GF-D8 (cell line): ENCODE data around the gene RGMA.
"Not testable (repeated sequence)": the region's sequence is repeated elsewhere in the genome, so short reads cannot be mapped to it uniquely, and the experiment has no call there.

Experiments used
- DNase-seq: peaks from one replicate; lab custom pipeline; 2025; lab: John Stamatoyannopoulos, UW

Gene RGMA

DNA sequence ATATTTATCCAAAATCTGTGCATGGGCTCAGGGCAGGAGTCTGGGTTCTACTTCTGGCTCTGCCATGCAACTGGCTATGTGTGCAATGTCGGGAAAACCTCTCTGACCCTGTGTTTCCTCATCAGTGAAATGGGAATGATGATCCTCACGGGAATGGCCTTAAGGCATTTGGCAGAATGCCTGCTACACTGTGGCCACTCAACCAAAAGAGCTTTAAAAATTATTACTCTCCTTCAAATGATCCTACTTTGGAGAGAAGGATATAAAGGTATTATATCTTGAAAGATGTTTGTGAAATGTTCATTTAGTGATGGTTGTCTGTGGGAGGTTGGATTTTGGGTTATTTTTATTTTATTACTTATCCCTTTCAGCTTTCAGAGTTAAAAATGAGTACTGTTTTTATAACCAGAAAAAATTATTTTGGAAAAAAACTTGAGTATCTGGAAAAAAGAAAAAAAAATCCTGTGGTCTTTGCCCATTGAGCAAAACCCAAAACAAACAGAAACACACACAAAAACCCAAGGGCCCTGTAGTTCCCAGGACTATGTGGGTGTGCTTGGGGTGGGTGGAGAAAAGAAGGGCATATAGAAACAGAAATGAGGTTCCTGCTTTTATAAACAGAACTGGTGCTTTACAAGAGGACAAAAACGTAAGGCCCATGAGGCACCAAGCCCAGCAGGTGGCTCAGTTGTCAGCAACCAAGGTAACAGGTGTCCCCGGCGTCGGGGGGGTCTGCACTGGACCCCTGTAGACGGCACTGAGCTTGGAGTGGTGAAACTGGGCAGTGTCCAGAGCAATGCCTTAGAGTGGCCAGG, 22.0 kb downstream of the RGMA start:
- DNase-seq = no peak

DNA sequence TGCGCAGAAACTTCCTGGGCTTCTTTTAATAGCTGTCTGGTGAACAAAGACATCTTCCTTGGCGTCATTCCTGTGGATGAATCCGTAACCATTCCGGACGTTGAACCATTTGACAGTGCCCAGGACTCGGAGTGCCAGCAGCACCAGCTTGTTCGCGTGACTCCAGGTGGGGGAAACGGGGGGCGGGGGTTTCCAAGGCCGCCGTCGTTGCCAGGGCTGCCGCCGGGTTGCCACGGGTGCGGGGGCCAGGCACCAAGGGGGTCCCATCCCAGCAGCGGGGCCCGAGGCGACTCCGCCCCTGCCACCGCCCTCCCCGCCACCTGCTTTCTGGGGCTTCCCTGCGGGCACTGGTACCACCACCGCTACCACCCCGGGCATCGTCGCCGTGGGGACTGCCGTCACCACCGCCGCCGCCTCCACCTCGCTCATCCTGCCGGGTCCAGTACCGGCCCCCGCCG, 22.8 kb downstream of the RGMA start:
- DNase-seq = no peak

- DNase-seq = no peak
Measured at GRCh38 chr15:93065641-93066045, 23.4 kb downstream of the RGMA start.

GRCh38 chr15:93063796-93064690, 25.0 kb downstream of the RGMA start:
- DNase-seq = no peak

- no peak for DNase-seq
Measured at GRCh38 chr15:93063262-93063671, 25.7 kb downstream of the RGMA start.

DNA sequence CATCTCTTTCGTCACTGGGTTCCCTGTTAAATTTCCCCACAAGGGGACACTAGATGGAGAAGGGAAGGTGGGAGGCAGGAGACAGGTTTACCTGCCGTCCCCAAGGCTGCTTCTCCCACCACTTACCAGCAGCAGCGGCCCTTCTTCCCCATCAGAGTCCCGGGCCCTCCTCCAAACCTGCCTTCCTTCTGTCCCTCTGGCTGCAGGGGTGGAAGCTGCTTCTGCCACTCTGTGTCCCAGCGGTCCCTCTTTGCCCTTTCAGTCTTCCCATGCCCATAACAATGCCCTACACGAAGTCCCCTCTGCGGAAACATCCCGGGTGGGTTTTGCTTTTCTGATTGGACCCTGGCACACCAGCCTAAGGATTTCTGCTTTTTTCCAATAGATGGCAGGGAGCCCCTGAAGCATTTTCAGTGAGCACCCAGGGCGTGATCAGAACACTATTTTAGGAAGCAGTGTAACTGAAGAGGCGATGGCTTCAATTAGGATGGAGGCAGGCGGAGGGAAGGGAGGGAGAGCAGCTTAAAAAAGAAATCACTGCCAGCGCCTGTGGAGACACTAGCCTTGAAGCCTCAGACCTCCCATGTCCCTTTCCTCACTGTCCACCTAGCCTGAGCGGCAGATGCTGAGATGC, 26.3 kb downstream of the RGMA start:
- not testable (repeated sequence) for DNase-seq

GRCh38 chr15:93060336-93061248, 28.4 kb downstream of the RGMA start:
- DNase-seq = no peak

- no peak for DNase-seq
Measured at GRCh38 chr15:93059442-93059841, 29.6 kb downstream of the RGMA start.

DNA sequence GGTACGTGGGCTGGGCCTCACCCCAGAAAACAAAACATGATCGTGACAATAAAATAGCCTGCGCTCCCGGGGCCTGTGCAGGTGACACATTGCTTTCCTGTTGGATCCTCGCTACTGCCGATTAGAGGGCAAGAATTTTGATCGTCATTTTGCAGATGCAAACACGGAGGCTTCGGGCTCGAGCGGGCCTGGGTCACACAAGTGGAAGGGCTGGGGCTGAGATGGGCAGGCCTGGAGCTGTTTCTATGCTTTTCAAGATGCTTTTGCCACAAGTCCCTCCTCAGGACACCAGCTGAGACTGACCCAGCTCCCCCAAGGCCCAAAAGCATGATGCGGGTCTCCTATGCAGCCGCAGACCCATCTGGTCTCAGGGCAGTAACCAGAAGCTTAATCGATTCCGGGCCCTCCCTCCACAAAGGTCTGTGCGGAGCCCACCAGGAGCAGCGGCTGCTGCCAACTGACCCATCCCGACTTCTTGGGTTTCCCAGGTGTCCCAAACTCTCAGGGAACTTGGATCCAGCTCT, 30.0 kb downstream of the RGMA start:
- DNase-seq = no peak

DNA sequence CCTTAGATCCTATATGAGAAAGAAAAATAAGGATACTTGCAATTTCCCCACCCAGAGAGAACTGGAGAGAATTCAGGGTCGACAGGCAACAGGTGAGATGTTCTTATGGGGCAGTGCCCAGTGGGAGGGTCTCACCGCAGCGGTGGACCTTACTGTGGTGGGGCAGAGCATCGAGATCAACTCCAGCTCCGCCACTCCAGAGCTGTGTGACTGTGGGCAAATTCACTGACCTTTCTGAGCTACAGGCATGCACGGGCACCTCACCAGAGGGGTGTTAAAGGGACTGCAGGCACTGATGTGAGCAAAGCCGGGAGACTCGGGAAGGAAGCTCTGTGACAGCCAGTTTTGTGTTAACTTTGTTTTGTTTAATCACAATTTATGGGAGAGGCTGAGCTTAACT, 30.9 kb downstream of the RGMA start:
- no peak for DNase-seq

DNA sequence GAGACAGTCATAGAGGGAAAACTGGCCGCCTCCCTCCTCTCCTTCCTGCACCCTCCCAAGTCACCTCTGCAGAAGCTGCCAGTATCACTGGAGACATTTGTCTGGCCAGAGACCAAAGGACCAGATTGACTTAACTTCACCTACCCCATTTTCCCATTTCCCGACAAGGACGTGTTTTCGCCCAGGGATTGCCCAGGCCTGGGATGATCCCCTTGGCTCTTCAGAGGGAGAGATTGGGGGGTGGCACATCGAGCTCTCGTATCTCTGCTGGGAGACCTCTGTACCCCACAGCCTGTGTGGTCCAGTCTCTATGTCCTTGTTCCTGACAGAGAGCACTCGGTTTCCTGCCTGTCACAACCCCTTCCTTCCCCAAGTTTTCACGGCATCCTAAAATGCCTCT, 31.4 kb downstream of the RGMA start:
- DNase-seq = no peak

DNA sequence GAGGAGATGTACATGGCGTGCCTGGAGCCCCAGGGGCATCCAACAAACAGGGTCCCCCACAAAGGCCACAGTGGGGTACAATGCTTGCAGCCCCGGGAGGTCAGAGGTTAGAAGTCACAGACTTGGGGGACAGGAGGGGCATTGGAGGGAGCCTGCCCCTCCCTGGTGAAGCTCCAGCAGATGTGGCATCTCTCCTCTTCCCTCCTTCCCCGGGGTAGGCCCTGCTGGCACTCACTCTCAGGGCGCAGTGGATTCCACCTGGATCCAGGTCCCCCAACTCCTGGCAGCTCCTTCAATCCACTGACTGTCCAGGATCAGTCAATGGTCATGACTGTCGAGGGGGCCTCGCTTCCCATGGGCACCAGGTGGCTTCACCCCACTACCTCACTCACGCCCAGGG, 32.2 kb downstream of the RGMA start:
- no peak for DNase-seq

GRCh38 chr15:93055211-93055610, 33.8 kb downstream of the RGMA start:
- DNase-seq = no peak

GRCh38 chr15:93052090-93052879, 36.7 kb downstream of the RGMA start:
- peak; percentile 20 for DNase-seq

- DNase-seq = no peak
Measured at GRCh38 chr15:93051236-93052089, 37.5 kb downstream of the RGMA start.

DNA sequence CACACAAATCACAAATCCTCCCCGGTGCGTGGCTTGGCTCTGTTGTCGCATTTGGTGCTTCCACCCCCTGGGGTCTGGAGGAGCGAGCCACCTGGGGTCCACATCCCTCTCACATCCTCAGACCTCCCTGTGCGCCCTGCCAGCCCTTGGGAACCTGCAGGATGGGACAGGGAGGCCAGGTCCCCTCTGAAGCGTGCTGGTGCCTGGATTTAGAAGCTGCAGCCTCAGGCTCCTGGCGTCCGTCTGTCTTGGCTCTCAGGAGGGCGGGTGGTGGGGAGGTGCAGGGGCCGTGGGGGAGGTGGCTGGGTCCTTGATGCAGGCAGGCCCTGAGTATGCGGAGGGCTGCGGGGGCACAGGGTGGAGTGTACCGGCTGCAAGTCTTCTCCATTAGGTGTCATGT, 38.4 kb downstream of the RGMA start:
- no peak for DNase-seq

- DNase-seq = no peak
Measured at GRCh38 chr15:93049914-93050578, 39.0 kb downstream of the RGMA start.

- no peak for DNase-seq
Measured at GRCh38 chr15:93049233-93049632, 39.8 kb downstream of the RGMA start.

DNA sequence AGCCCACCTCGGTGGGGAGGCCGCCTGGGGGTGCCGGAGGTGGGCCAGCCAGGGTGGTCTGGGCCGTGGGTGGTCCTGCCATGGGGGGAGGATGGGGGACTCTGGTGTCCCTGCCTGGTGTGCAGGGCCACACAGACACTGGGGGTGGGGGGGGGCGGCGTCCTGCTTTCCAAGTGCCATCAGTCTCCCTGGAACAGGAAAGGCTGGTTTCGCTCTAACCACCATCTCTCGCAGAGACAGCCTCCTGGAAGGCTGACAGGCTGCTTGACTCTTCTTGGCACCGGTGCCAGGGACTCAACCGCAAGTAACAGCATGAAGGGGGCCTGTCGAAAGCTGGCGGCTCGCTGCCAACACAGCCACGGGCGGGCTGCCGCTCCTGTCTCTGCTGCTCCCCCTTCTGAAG, 40.3 kb downstream of the RGMA start:
- DNase-seq = peak; percentile 65
